ENCODE results near the gene NEK9.
A peak's percentile ranks its signal among the peaks of the same experiment; 100 is the strongest.
"Not testable (repeated sequence)": the region's sequence is repeated elsewhere in the genome, so short reads cannot be mapped to it uniquely, and the experiment has no call there.

Gene NEK9

GRCh38 chr14:75128596-75128990, 1.7 kb upstream of the NEK9 start:
- Histone ChIP-seq H3K79me2 (ENCODE audit: insufficient read depth, low read length) (peaks cover 25% of the 10 kb centered on the region), H3K27me3 (ENCODE audit: low read length) (no peaks in the 10 kb centered on the region), H3K4me3 (ENCODE audit: insufficient read depth, low read length, poor library complexity, severe bottlenecking) (no peak overlapping the region), H3K36me3 (ENCODE audit: low read length) (peaks cover 5% of the 10 kb centered on the region; the same call in 1 of the 2 replicates), H2AFZ (ENCODE audit: low read depth, low read length, severe bottlenecking) (no peak overlapping the region), H3K9ac (ENCODE audit: low read length) (no peak overlapping the region), H4K20me1 (ENCODE audit: low read depth, low read length) (no peaks in the 10 kb centered on the region), H3F3A (ENCODE audit: insufficient read depth) (peaks cover 22% of the 10 kb centered on the region), H3K4me2 (ENCODE audit: low read depth, low read length, poor library complexity, severe bottlenecking) (peak overlapping the region; percentile 90), H3K9me3 (ENCODE audit: insufficient read depth, low read length) (no peaks in the 10 kb centered on the region), H3K9me2 (replicated peaks; ENCODE audit: insufficient read depth, low read length) (no peaks in the 10 kb centered on the region), H3K27ac (ENCODE audit: low read depth, low read length) (no peak overlapping the region)
- TF ChIP-seq EZH2phosphoT487 (conservative IDR thresholded peaks at IDR 0.05; ENCODE audit: low read length), result no peak
- no peak for TF ChIP-seq CTCF (IDR thresholded peaks at IDR 0.05; ENCODE audit: insufficient read depth, low read length, poor library complexity, severe bottlenecking)

- Histone ChIP-seq H3K9me3 (ENCODE audit: insufficient read depth, low read length) (no peaks in the 10 kb centered on the region), H3F3A (ENCODE audit: insufficient read depth) (peaks cover 21% of the 10 kb centered on the region), H2AFZ (ENCODE audit: low read depth, low read length, severe bottlenecking) (no peak overlapping the region), H3K9me2 (replicated peaks; ENCODE audit: insufficient read depth, low read length) (no peaks in the 10 kb centered on the region), H3K79me2 (ENCODE audit: insufficient read depth, low read length) (peaks cover 25% of the 10 kb centered on the region), H3K36me3 (ENCODE audit: low read length) (no peaks in the 10 kb centered on the region), H3K4me3 (ENCODE audit: insufficient read depth, low read length, poor library complexity, severe bottlenecking) (peak overlapping the region; percentile 92), H3K9ac (ENCODE audit: low read length) (peak overlapping the region; percentile 95), H3K27me3 (ENCODE audit: low read length) (no peaks in the 10 kb centered on the region), H3K4me2 (ENCODE audit: low read depth, low read length, poor library complexity, severe bottlenecking) (peak overlapping the region; percentile 90), H4K20me1 (ENCODE audit: low read depth, low read length) (no peaks in the 10 kb centered on the region), H3K27ac (ENCODE audit: low read depth, low read length) (no peak overlapping the region)
- TF ChIP-seq CTCF (IDR thresholded peaks at IDR 0.05; ENCODE audit: insufficient read depth, low read length, poor library complexity, severe bottlenecking) (no peak), EZH2phosphoT487 (conservative IDR thresholded peaks at IDR 0.05; ENCODE audit: low read length) (no peak)
Measured at GRCh38 chr14:75127903-75128595, 1.2 kb upstream of the NEK9 start.

- H3K9me3 ChIP-seq (ENCODE audit: insufficient read depth, low read length); H3K27me3 ChIP-seq (ENCODE audit: low read length); H3K36me3 ChIP-seq (ENCODE audit: low read length); H3K9me2 ChIP-seq (replicated peaks; ENCODE audit: insufficient read depth, low read length); H4K20me1 ChIP-seq (ENCODE audit: low read depth, low read length): not testable (repeated sequence)
- Histone ChIP-seq H3K27ac (ENCODE audit: low read depth, low read length) (peak overlapping the region; percentile 66), H3K4me3 (ENCODE audit: insufficient read depth, low read length, poor library complexity, severe bottlenecking) (peak overlapping the region; percentile 92), H2AFZ (ENCODE audit: low read depth, low read length, severe bottlenecking) (peak overlapping the region; percentile 97), H3K9ac (ENCODE audit: low read length) (peak overlapping the region; percentile 95), H3F3A (ENCODE audit: insufficient read depth) (peaks cover 15% of the 10 kb centered on the region), H3K4me2 (ENCODE audit: low read depth, low read length, poor library complexity, severe bottlenecking) (peak overlapping the region; percentile 90), H3K79me2 (ENCODE audit: insufficient read depth, low read length) (peaks cover 25% of the 10 kb centered on the region)
Measured at GRCh38 chr14:75127474-75127820, 599 bp upstream of the NEK9 start.

GRCh38 chr14:75126121-75126544, 715 bp downstream of the NEK9 start:
- no peak overlapping the region for H2AFZ ChIP-seq (ENCODE audit: low read depth, low read length, severe bottlenecking)
- TF ChIP-seq EZH2phosphoT487 (conservative IDR thresholded peaks at IDR 0.05; ENCODE audit: low read length) (no peak), CTCF (IDR thresholded peaks at IDR 0.05; ENCODE audit: insufficient read depth, low read length, poor library complexity, severe bottlenecking) (no peak)
- H3F3A ChIP-seq (ENCODE audit: insufficient read depth), result peaks cover 8% of the 10 kb centered on the region

More at GRCh38 chr14:75126121-75126544, 715 bp downstream of the NEK9 start:
- Histone ChIP-seq H3K79me2 (ENCODE audit: insufficient read depth, low read length) (peaks cover 25% of the 10 kb centered on the region), H3K4me3 (ENCODE audit: insufficient read depth, low read length, poor library complexity, severe bottlenecking) (peak overlapping the region; percentile 92), H3K9ac (ENCODE audit: low read length) (peak overlapping the region; percentile 95), H3K4me2 (ENCODE audit: low read depth, low read length, poor library complexity, severe bottlenecking) (peak overlapping the region; percentile 90), H3K27me3 (ENCODE audit: low read length) (no peaks in the 10 kb centered on the region), H3K27ac (ENCODE audit: low read depth, low read length) (peak overlapping the region; percentile 66), H4K20me1 (ENCODE audit: low read depth, low read length) (no peaks in the 10 kb centered on the region), H3K9me3 (ENCODE audit: insufficient read depth, low read length) (no peaks in the 10 kb centered on the region), H3K36me3 (ENCODE audit: low read length) (no peaks in the 10 kb centered on the region), H3K9me2 (replicated peaks; ENCODE audit: insufficient read depth, low read length) (no peaks in the 10 kb centered on the region)

All from SU-DHL-6 (cell line).